OCI-LY1 (cell line): ENCODE data around the gene PPP1R12B.

ENCODE experiments used
- CTCF ChIP-seq: fragments of 200-600 bp; sonication (generic), shearing (Covaris generic); IDR thresholded peaks from 2 replicates; pipeline ENCODE4 v1.5.1; 2017; ENCODE audit warnings: mild to moderate bottlenecking, antibody characterized with exemption, low read length, moderate library complexity, mixed read lengths
- EZH2 ChIP-seq: fragments of 200-600 bp; sonication (generic), shearing (Covaris generic); IDR thresholded peaks from 2 replicates; pipeline ENCODE4 v1.8.0; 2017; ENCODE audit warnings: borderline replicate concordance, mixed run types, mild to moderate bottlenecking, antibody characterized with exemption, low read length, moderate library complexity, mixed read lengths

- no peak for TF ChIP-seq CTCF
- TF ChIP-seq EZH2, result no peak
Measured at GRCh38 chr1:202561726-202562443, 213.4 kb downstream of the PPP1R12B start.
